Nucleus accumbens (tissue), 56 donors: ENCODE measurements around the gene MIF.
"Not testable (repeated sequence)": the region's sequence is repeated elsewhere in the genome, so short reads cannot be mapped to it uniquely, and the experiment has no call there.

ENCODE experiments used
- DNase-seq, 56 donors: peaks; one replicate each; lab custom pipeline; 2025; lab: John Stamatoyannopoulos, UW

MIF gene

DNA sequence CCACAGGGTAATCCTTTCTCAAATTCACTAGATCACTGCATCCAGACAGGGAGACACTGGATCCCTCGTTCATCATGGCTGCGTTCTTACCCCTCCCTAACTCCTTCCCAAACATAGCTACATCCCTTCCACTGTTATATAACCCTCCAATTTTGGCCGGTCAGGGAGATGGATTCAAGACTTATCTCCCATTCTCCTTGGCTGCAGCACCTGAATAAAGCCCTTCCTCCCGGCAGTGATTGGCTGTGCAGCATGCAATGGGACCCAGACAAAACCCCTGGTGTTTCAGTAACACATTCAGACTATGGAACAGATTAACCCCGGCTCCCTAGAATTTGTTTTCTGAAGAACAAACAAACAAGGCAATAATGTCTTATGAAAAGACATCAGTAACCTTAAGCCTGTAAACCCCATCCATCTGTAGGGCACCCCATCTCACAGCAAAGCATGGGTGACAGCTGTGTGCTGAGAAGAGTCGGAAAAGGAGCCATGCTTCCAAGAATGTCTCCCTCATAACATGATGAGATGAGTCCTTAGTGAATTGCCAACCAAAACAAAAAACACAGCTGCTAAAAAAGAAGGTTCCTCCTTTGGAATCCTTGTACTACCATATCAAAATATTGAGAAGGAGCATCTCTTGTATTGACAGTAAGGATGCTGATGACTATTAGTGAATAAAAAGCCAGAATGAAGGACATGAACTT lies 5.0 kb downstream of the MIF start:
- DNase-seq, result no peak

DNA sequence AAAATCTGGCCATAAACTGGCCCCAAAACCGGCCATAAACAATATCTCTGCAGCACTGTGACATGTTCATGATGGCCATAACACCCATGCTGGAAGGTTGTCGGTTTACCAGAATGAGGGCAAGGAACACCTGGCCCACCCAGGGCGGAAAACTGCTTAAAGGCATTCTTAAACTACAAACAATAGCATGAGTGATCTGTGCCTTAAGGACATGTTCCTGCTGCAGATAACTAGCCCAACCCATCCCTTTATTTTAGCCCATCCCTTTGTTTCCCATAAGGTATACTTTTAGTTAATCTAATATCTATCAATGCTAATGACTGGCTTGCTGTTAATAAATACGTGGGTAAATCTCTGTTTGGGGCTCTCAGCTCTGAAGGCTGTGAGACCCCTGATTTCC lies 6.0 kb downstream of the MIF start:
- not testable (repeated sequence) for DNase-seq

DNA sequence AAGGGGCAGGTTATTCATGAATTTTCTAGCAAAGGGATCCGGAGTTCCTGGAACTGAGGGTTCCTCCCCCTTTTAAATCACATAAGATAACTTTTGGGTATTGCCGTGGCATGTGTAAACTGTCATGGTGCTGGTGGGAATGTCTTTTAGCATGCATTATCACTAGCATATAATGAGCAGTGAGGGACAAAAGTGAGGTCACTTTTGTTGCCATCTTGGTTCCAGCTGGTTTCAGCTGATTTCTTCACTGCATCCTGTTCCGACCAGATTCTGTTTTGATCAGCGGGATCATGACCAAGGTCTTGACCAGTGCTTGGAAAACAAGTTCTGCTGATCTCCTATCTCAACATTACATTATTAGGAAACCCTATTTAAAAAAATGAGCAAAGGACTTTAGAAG lies 7.4 kb downstream of the MIF start:
- no peak for DNase-seq

DNA sequence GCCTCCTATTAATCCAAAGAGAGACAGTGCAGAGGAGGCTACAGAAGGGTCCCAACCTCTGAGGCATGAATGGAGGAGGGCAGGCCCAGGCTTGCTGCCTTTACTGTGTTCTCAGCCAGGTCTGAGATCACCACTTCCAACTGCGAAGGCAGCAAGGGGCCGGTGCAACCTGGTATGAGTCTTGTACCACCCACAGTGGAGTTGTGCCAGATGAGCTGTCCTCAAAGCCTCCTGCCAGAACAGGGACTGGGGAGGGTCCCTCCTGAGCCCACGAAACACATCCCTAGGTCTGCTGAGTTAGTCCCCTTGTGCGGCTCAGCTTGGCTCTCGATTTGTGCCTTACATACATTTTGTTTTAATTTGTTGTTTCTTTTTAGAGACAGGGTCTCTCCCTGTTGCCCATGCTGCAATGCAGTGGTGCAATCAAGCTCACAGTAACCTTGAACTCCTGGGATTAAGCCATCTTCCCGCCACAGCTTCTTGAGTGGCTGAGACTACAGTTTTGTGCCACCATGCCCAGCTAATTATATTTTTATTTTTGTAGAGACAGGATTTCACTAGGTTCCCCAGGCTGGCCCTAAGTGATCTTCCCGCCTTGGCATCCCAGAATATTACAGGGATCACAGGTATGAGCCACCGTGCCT lies 9.3 kb downstream of the MIF start:
- DNase-seq, result no peak

DNA sequence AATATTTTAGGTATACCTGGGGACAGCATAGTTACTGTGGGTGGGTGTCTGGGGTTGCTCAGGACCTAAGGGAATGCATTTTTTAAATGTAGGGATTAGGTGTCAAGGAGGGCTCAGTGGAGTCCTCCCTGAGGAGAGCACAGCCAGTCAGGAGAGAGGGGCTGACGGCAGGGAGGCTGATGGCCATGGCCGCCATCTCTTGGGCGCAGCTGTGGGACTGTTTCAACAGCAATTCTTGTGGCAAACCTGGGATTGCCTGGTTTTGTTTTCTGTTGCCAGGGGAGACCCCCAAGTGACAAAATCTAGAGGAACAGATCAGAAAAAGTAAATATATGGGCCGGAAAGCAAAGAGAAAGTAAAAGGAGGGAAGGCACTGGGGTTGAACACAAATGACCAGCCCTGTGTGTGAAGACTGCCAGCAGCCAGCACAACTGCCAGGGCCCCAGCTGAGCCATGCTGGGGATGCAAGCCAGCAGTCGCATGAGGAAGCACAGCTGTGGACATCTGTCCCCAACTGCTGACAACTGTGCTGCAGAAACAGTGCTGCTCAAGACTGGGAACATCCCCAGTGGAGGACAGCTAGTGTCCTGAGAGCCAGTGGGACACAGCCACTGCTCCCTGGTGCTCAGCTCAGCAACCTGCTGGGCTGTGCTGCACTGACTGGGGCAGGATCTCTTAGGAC lies 10.5 kb downstream of the MIF start:
- peak in 52 of 56 donors; percentile 14 to 87 (median 67) for DNase-seq

DNA sequence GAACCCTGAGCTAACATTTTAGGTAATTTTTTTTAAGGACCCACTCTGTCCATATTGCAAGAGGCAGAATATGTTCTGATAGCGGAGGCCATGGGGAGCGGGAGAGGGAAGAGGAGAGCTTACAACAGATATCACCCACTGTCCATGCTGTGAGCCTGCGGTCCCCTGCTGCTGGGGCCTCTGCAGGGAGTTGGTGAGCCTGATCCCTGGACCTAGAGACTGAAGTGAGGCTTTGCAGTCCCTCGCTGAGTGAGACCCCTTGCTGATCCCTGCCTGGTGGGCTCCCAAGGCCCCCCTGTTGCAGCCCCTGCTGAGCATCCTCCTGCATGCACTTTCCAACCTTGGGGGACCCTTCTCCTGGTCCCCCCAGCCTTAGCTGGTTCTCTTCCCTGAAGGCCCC lies 12.5 kb downstream of the MIF start:
- no peak for DNase-seq

DNA sequence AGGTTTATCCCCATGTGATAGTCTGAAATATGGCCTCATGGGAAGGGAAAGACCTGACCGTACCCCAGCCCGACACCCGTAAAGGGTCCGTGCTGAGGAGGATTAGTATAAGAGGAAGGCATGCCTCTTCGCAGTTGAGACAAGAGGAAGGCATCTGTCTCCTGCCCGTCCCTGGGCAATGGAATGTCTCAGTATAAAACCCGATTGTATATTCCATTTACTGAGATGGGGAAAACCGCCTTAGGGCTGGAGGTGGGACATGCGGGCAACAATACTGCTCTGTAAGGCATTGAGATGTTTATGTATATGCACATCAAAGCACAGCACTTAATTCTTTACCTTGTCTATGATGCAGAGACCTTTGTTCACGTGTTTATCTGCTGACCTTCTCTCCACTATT lies 13.2 kb downstream of the MIF start:
- DNase-seq, result not testable (repeated sequence)

DNA sequence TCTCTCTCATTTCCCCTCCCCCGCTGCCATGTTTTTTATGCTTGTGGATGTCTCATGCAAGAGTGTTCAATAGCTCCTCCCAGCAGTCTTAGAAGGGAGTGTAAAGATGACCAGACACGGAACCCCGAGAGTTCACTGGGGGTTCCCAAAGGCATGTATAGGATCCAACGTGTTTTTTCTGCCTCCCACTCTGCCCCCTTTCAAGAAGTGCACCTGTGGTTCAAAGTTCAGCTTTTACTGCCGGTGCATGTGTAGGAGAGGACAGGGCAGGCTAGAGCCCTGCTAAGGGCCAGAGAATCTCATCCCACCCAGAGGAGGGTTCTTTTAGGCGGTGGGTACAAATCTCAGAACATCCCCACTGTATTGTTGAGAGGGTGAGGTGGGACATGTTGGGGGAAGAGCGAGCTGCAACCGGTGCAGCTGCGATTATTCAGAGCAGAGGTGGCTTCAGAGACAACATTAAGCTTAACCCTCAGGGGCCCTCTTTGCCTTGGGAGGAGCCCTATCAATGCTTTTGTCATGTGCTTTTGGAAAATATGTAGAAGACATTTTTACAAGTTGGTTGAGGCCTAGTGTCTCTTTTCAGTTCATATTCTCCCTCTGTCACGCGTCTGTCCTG lies 14.5 kb downstream of the MIF start:
- DNase-seq, result no peak

DNA sequence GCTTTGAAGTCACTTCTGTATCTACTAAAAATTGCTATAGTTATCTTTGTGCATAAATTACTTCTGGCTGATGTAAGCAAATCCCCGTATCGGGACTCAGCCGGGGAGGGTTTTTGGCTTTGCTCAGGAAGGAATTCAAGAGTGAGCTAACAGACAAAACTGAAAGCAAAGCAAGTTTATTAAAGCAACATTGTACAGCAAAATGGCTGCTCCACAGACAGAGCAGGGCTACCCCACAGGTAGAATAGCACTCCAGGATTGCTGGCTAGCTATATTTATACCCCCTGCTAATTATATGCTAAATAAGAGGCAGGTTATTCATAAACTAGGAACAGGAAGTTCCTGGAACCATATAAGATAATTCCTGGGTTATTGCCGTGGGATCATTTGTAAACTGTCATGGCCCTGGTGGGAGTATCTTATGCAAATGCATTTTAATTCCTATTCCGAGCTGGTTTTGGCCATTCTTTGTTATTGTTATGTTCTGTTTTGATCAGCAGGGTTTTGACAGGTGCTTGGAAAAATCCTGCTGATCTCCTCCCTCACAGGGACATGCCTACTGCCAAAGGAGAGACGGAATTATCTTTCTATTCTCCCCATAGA lies 15.2 kb downstream of the MIF start:
- DNase-seq, result no peak

DNA sequence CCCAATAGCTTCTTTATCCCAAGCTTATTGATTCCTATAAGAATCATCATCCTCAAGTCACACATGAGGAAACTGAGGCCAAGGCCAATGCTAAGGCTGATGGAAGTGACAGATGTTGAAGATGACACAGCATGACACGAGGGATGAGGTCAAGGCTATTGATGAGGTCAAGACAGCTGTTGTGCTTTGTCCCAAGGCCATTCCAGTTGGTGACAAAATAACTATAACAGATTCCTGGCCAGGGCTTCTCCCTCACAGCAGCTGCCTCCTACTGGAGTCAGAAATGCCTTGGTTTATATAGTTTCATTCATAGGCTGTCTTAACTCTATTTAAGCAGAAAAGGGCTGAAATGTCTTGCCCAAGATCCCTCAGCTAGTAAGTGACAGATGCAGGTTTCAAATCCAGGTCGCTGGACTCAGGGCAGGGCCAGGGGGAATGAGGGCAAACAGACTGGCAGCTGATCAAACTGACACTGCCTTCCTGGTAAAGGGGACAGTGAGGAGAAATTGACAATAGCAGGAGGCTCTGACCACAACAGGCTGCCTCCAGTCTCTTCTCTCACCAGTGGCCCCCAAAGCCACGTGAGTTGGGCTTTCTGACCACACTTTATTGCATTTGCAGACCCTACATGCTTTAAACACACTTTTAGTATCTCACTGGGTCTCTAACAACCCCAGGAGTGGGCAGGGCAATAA lies 16.5 kb downstream of the MIF start:
- no peak for DNase-seq

DNA sequence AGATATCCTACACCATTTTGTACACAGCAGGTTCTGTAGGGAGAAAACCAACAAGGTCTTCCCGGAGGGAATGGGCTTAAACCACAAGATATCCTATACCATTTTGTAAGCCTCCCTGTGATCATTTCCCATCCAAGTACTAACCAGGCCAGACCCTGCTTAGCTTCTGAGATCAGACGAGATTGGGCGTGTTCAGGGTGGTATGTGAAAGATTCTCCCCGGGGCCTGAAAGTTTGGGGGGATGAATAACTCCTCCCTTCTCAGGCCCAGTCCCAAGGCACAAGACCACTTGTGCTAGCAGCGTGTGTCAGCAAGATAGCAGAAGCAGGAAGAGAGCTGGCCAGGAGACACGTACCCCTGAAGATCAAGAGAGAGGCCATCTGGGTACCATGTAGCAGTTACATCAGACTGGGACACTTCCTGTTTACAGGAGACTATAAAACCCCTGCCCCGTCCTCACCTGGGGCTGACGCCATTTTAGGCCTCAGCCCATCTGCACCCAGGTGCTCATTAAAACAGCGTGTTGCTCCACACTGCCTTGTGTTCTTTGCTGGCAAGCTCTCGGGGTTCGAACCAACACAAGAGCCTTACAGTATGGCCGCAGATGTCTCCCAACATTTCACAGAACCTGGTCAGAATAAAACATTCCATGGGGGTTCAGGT lies 17.3 kb downstream of the MIF start:
- no peak for DNase-seq

DNA sequence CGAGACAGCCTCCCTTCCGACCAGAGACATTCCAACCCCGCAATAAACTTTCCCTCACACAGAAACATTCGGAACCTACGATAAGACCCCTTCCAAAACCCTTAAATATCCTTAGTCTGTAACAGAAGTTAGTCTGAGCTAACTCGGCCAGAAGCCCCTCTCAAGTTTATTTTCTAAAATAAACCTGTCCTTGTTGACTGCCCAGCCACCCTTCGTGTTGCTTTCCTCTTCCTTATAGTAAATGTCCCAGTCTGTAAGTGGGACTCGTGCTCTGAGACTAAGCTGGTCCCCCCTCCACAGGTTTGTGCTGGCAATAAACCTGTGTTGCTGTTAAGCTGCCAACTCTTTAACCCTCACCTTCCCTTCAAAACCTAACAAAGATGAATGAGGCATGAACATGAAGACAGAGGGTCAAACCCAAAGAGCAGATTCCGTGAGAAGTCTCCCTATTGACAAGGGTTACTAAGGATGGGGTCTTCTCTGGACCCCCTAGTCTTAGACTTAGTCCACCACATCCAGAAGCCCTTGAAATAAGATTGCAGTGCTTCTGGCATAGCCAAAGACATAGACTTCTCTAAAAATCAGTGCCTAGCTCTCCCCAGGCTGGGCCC lies 18.2 kb downstream of the MIF start:
- no peak for DNase-seq

DNA sequence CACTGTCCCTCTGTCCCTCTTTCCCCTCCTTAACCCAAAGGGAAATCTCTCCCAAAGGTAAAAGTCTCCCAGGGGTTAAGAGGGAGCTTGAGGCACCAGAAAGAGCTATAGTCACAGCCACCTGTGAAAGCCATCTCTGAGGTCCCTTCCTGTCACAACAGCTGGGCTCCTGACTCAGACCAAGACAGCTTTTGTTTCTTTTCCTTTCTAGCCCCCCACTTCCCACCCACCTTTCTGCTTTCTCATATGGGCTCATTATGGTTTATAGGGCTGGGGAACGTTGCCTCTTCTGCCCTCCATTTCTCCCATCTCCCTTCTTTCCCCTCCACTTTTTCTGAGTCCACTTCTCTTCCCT lies 19.1 kb downstream of the MIF start:
- no peak for DNase-seq

DNA sequence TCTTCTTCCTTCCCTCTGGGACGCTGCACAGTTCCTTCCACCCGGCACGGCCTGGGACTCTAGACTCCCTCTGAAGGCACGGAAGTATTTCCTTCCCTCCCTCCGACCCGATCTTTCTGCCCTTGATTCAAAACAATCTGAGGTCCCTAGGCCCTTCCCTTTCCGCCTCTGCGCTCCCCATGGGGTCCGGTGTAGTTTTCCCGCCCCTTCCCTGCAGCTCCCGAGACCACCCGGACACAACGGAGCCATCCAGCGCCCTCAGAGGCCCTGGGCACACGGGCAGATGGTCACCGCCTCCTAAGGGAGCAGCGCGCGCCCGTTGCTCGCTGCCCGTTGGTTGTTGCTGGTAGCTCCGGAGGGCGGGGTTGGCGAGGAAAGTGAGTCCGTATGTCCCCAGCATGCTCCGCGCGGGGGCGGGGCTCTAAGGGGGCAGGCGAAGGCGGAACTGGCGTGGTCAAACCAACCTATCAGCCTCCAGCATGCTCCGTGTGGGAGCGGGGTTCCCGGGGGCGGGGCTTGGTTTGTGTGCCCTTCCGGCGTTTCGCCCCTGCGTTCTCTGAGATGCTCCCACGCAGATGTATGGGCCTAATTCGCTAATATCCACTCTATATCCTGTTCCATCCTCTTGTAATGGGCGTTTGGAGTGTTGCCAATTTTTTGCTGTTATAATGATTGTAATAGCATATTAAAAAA lies 19.6 kb downstream of the MIF start:
- DNase-seq, result peak; percentile 72 to 100 (median 98)

DNA sequence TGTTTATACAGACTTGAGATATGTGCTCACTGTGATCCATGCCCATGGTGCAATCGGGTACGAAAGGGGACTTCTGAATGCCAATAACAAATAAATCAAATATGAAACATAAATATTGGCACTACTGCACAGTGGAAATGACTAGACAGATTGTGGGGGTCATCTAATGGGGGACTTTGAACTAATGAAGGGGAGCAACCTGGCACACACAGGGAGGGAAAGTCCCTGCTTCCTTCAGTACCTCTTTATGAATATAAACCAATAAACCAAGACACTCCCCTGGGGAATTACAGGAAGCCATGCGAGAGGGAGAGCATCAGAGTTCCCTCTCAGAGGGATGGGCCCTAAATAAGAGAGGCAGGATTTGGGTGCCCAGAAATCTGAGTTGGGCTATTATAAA lies 21.1 kb downstream of the MIF start:
- no peak for DNase-seq

DNA sequence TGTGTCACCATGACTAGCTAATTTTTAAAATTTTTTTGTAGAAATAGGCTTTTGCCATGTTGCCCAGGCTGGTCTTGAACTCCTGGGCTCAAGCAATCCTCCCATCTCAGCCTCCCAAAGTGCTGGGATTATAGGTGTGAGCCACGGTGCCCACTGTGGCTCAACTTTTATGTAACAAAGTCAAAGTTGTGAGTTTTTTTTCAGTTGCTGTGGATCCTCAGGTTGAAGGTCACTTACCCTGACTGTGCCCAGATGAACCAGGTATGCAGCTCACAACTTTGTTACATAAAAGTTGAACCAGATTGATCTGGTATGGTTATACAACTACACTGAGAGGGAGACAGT lies 26.1 kb downstream of the MIF start:
- DNase-seq, result not testable (repeated sequence)

DNA sequence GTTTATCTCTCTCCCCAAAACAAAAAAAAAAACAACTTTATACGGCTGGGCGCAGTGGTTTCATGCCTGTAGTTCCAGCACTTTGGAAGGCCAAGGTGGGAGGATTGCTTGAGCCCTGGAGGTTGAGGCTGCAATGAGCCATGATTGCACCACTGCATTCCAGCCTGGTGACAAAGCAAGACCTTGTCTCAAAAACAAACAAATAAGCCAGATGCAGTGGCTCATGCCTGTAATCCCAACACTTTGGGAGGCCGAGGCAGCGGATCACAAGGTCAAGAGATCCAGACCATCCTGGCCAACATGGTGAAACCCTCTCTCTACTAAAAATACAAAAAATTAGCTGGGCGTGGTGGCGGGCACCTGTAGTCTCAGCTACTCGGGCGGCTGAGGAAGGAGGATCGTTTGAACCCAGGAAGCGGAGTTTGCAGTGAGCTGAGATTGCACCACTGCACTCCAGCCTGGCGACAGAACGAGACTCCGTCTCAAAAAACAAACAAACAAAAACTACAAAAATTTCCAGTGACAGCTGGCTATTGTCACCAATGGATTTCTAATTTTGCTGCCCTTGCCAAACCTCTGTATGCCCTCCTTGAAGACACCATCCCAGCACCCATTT lies 27.5 kb downstream of the MIF start:
- not testable (repeated sequence) for DNase-seq

DNA sequence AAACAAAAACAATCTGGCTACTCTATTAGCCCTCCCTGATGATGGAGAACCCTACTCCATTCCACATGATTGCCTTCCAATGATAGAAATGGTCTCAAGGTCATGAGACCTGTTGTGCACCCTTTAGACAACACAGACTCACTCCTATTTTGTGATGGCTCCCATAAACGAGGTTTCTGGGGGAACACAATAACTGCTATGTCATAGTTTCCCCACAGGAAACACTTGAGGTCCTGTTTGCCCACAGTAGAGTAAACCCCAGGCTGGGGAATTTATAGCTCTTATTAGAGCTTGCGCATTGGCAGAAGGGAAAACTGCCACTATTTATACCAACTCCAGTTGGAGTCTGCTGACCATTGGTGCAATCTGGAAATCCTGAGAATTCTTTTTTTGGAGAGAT lies 28.7 kb downstream of the MIF start:
- no peak for DNase-seq
